ENCODE data around the gene UQCRQ.

Gene UQCRQ

GRCh38 chr5:132870801-132871200, 4.4 kb downstream of the UQCRQ start:
- no peak for DNase-seq (ENCODE audit: low read depth, low spot score)

DNA sequence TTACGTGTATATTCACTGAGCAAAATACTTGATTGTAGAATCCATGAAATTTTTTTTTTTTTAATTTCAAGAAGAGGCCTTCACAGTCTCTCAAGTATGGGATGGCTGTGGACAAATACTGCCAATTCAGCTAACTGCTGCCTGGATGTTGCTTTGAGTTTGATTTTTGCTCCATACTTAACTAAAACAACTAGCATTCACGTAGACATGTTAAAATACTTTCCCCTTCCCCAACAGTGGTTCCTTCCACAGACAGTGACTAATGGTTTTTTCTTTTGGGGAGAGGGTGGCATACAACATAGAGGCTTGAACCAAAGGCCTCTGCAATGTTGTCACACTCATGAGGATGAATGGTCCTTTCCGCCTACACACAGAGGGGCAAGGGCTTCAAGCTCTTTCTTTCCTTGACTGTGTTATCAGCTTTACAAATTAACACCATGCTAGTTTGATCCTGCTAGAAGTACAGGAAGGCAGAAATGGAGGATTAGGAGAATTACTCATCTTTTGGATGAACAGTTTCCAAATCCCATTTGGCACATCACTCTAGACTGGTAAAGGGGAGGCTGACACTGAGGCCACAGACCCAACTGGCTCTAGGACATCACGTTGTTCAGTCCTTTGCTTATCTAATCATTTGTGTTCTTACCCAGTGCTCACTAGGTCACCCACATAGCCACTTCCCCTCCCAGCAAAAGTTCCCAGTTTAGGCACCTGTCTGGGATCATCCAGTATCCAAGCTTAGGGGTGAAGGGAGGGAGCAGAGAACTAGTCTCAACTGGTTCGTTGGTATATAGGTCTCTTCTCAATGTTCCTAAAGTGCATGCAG, 5.2 kb downstream of the UQCRQ start:
- no peak for DNase-seq (ENCODE audit: low read depth, low spot score)

DNA sequence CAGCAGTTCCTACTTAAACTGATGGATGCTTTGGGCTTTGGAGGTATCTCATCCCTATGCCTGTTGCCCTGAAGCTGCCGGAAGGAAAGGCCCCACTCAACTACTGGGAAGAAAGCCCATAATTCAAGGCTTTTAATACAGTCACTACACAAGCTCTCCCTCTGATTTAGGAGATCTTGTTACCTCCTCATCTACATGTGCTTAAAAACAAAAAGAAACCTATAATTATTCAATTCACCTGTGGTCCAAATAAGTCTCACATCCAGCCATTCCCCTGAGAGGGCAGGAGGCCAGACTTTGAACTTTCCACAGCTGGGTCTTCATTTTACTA, 6.3 kb downstream of the UQCRQ start:
- no peak for DNase-seq (ENCODE audit: low read depth, low spot score)

GRCh38 chr5:132873119-132873929, 6.9 kb downstream of the UQCRQ start, which contains the start of gene LEAP2:
TSS of gene LEAP2 (plus strand) at chr5:132873668. CDS start at chr5:132873695, 27 bp downstream.
- DNase-seq (ENCODE audit: low read depth, low spot score), result peak; percentile 29

DNA sequence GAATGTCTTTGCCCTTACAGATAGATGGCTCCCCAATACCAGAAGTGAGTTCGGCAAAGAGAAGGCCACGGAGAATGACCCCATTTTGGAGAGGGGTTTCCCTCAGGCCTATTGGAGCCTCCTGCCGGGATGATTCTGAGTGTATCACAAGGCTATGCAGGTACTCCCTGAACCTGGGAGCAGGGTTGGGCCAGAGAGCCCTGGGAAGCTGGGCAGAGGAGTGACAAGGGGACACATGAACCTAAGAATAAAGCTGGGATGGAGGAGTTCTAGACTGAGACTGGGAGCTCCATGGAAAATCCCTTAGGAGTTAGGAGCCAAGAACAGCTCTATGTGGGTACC, 7.5 kb downstream of the UQCRQ start:
- DNase-seq (ENCODE audit: low read depth, low spot score), result no peak

- peak; percentile 26 for DNase-seq (ENCODE audit: low read depth, low spot score)
These were observed 9.7 kb downstream of the UQCRQ start for GRCh38 chr5:132876020-132876759.

- DNase-seq (ENCODE audit: low read depth, low spot score), result no peak
These were observed 11.0 kb downstream of the UQCRQ start for GRCh38 chr5:132877466-132877865.

- DNase-seq (ENCODE audit: low read depth, low spot score), result peak; percentile 83
These were observed 11.5 kb downstream of the UQCRQ start for GRCh38 chr5:132877938-132878337.

DNA sequence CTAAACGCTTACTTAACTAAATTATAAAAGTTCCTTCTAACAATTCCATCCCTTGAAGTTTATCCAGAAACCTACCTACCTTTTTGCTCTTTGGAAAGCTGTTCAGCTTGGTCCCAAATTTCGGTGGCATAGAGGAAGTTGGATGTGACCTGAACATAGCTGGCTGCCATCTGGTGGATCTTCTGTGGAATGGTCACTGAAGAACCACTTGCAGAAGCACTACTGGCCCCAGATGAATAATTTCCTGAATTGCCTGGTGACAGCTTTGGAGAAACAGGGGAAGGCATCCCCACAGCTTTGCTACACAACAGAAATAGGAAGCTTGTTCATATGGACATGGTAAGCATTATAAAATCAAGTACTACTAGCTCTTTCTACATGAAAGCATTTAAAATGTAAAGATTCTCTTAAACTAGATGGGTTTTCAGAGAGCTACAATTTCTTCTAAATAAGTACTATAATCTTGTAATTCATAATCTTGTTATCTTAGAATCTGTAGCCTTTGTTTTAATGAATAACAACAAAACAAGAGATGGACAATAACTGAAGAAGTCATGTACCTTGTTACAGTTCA, 16.9 kb downstream of the UQCRQ start:
- DNase-seq (ENCODE audit: low read depth, low spot score), result peak; percentile 76

DNA sequence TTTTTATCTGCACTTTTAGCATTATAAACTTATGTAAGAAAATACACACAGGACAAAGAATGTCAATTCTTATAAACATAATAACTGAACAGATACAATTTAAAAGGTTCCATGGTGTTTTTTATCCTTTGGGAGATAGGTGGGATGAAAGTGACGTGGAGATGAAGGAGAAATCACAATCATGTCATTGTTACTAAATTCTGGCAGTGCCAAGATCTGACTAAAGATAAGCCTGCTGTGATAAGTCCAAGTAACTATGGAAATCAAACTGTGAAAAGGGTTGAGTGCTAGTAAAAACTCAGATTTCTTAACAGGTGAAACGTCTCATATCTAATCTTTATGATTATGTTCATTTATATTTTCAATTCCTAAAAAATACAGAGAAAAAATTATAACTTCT, 18.1 kb downstream of the UQCRQ start:
- no peak for DNase-seq (ENCODE audit: low read depth, low spot score)

DNA sequence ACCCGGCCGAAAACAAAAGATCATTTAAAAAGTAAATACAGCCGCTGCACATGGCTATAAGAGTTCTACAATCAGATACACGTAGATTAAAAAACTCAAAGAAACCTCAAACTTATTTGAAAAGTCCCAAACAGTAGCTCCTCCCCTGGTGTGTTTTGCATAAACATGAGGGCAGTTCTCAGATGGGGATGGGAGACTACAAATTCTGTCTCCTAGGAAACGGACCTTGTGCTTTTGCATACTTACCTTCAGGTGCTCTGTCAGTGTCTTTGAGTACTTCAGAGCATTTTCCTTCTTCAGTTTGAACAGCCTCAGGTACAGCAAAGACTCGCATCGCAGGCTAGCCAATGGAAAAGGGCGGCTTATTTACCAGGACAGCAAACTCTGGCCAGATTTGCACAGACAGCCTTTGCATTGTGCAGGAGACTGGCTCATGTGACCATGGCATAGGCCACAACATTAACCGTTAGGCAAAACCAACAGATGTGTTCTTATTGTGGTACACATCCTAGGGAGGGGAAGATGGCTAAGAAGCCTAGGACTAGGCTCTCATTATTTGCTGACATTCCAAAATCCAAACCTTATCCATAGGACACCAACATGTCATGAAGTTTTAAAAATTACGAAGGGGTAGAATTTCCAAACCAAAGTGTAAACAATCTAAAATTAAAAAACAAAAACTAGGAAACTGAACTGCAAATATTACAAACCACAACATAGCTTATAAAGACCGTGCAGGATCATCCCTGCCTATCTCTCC, 19.8 kb downstream of the UQCRQ start:
- DNase-seq (ENCODE audit: low read depth, low spot score), result no peak

- no peak for DNase-seq (ENCODE audit: low read depth, low spot score)
These were observed 20.8 kb downstream of the UQCRQ start for GRCh38 chr5:132887283-132887682.

DNA sequence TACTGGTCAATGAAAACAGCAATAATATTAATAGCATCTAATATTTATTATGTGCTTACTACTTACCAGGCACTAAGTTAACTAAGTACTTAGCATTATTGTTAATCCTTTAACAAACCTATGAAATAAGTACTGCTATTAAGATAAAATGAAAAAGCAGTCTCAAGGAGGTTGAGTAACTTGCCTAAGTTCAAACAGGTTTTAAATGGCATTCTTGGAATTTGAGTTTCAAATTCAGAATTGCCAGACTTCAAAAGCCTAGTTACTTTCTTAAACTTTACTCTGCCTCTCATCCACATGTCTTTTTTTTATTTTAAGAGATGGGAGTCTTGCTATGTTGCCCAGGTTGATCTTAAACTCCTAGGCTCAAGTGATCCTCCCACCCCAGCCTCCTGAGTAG, 23.1 kb downstream of the UQCRQ start:
- DNase-seq (ENCODE audit: low read depth, low spot score), result no peak

DNA sequence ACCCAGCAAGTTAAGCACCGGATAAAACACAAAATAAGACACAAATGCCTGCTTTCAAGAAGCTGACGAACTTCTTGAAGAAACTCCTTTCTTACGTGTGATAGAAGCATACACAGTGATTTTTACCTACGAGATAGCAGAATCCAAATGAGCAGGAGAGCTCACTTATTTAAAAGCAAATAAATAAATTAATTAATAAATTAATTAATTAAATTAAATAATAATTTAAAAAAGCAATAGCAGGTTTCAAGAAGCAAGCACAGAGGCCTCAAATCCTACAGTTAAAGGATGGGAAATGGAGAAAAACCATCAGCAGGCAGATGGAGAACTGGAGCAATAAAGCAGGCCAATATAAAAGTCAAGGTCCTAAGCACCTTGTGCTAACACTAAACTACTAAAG, 24.4 kb downstream of the UQCRQ start:
- no peak for DNase-seq (ENCODE audit: low read depth, low spot score)

GRCh38 chr5:132895719-132896305, 29.4 kb downstream of the UQCRQ start:
- no peak for DNase-seq (ENCODE audit: low read depth, low spot score)

GRCh38 chr5:132896685-132897084, 30.2 kb downstream of the UQCRQ start:
- no peak for DNase-seq (ENCODE audit: low read depth, low spot score)

DNA sequence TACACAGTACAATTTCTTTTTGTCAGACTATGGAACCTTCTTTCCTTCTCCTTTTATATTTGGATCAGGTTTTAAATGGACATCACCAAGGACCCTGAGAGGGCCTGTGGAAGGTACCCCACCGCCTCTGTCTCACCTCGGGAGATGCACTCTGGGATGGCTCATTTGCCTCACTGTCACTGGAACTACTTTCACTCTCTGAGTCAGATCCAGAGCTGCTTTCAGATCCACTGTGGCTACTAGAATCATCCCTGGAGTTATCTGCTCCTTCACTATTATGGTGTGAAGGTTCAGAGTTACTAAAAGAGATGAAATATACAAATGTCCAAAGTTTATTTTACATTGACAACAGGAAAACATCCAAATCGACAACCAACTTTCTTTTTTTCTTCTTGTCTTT, 31.7 kb downstream of the UQCRQ start:
- DNase-seq (ENCODE audit: low read depth, low spot score), result no peak

DNA sequence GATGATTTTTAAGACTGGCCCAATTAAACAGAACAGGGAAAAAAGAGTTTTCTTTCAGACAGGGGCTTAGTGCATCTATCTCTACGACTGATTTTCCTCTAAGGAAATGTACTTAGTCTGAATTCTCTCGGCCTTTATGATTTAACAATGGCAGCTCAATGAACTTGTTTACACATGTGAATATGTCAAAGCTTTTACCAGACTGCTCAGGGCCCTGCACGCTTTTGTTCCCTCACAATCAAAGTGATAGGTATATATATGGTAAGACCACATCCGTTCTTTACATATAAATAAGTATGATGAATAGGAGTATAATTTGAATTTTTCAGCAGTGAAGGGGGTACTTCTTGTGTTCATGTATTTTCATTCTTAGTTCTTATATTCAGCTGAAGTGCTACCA, 34.6 kb downstream of the UQCRQ start:
- DNase-seq (ENCODE audit: low read depth, low spot score), result no peak

DNA sequence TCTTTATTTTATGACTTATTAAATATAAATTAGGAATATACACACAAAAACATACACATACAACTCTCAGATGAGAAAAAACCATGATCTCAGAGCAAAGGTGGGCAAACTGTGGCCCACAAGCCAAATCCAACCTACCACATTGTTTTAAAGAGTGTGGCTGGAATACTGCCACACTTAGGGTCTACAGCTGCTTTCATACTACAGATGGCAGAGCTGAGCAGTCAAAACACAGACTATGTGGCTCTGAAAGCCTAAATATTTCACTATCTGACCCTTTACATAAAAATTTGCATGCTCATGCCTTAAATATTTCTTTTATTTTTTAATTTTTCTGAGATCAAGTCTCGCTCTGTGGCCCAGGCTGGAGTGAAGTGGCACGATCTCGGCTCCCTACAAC, 35.3 kb downstream of the UQCRQ start:
- no peak for DNase-seq (ENCODE audit: low read depth, low spot score)

GRCh38 chr5:132905938-132906337, 39.5 kb downstream of the UQCRQ start:
- DNase-seq (ENCODE audit: low read depth, low spot score), result no peak

GRCh38 chr5:132907161-132907560, 40.7 kb downstream of the UQCRQ start:
- DNase-seq (ENCODE audit: low read depth, low spot score), result no peak

All from astrocyte of the hippocampus (primary cell).